A204.1 (cell line): ENCODE results near the gene NMRAL1.

Experiments used
- FAIRE-seq: peaks from 2 replicates; lab custom pipeline; 2012; peaks lifted over from hg19 to GRCh38; lab: Jason Lieb, UNC

Gene NMRAL1

GRCh38 chr16:4474192-4474961 lies at the start of gene NMRAL1:
Gene NMRAL1, minus strand, starts transcription at chr16:4474625. Its CDS starts 493 bp downstream, at chr16:4474132.
- no peak for FAIRE-seq

- FAIRE-seq: no peak
Measured at GRCh38 chr16:4523686-4524085, 49.3 kb upstream of the NMRAL1 start.

GRCh38 chr16:4522051-4522581 lies 47.7 kb upstream of the NMRAL1 start:
- FAIRE-seq: no peak

GRCh38 chr16:4520913-4521312 lies 46.5 kb upstream of the NMRAL1 start:
- FAIRE-seq: no peak

- no peak for FAIRE-seq
Measured at GRCh38 chr16:4519274-4520058, 45.0 kb upstream of the NMRAL1 start.

GRCh38 chr16:4517812-4518680 lies 43.6 kb upstream of the NMRAL1 start:
- FAIRE-seq: no peak

- FAIRE-seq: no peak
Measured at GRCh38 chr16:4515611-4516233, 41.3 kb upstream of the NMRAL1 start.

GRCh38 chr16:4514606-4515005 lies 40.2 kb upstream of the NMRAL1 start:
- no peak for FAIRE-seq

GRCh38 chr16:4513881-4514280 lies 39.5 kb upstream of the NMRAL1 start:
- no peak for FAIRE-seq

GRCh38 chr16:4513086-4513860 lies 38.8 kb upstream of the NMRAL1 start:
- no peak for FAIRE-seq

- no peak for FAIRE-seq
Measured at GRCh38 chr16:4512473-4512872, 38.0 kb upstream of the NMRAL1 start.

- FAIRE-seq: no peak
Measured at GRCh38 chr16:4511441-4512082, 37.1 kb upstream of the NMRAL1 start.

- FAIRE-seq: no peak
Measured at GRCh38 chr16:4510747-4511426, 36.5 kb upstream of the NMRAL1 start.

- FAIRE-seq: no peak
Measured at GRCh38 chr16:4510131-4510530, 35.7 kb upstream of the NMRAL1 start.

GRCh38 chr16:4509420-4509819 lies 35.0 kb upstream of the NMRAL1 start:
- no peak for FAIRE-seq

- no peak for FAIRE-seq
Measured at GRCh38 chr16:4508806-4509205, 34.4 kb upstream of the NMRAL1 start.

- no peak for FAIRE-seq
Measured at GRCh38 chr16:4507588-4508345, 33.3 kb upstream of the NMRAL1 start.

GRCh38 chr16:4506450-4506849 lies 32.0 kb upstream of the NMRAL1 start:
- no peak for FAIRE-seq
